ENCODE data around the gene CES4A. TPM values are rescaled to one million over a fixed set of nuclear protein-coding genes. Genes with fewer than 3 reads are reported as not detected.

Gene CES4A
- total RNA-seq, 1 experiment from 2014 or later = 1.9 TPM

DNA sequence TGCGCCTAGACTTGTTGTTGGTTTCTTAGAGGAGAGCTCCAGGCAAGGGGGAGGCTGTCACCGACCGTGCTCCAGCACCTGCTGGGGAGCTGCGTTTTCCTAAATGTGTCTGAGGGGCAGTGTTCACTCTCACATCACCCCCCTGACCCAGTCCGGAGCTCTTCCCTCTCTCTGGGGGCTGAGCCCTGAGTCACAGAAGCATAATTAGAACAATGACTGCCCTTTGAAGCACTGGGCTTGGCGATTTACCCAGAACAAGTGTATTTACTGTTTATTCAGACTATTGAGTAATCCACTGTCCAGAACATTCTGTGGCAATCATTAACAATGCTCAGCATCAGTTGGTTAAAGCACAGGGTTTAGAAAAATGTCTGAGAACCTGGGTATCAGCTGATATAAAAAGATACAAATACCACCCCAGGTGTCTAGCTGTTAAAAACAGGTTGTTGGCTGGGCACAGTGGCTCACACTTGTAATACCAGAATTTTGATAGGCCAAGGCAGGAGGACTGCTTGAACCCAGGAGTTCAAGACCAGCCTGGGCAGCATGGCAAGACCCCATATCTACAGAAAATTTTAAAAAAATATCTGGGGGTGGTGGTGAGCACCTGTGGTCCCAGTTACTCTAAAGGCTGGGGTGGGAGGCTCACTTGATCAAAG is 8.1 kb downstream of the CES4A start:
- H2BK20ac ChIP-seq (ENCODE audit: low read depth, low read length, poor library complexity, severe bottlenecking) = no peak overlapping the region
- no peak for DNase-seq
- no peaks in the 10 kb centered on the region for H3K79me2 ChIP-seq (ENCODE audit: insufficient read depth, low read length)
- no peak overlapping the region for H2BK120ac ChIP-seq (ENCODE audit: low read depth, low read length, poor library complexity, severe bottlenecking)
- WGBS (ENCODE audit: extremely low coverage, insufficient read length, low lambda C conversion rate) = no CpG with 5 or more reads among the region's 6 CpGs
- TF ChIP-seq CTCF (conservative IDR thresholded peaks at IDR 0.05) = no peak
- no peaks in the 10 kb centered on the region for H3K79me1 ChIP-seq (ENCODE audit: insufficient read depth, low read depth, low read length, poor library complexity, severe bottlenecking)
- Mint-ChIP-seq H3K27me3 (ENCODE audit: low read depth) (peaks cover 44% of the 10 kb centered on the region), H3K4me3 (no peak overlapping the region), H3K27ac (peak overlapping the region in 1 of 3 experiments; percentile 35; a peak in 1 of 7 replicates), H3K9me3 (no peaks in the 10 kb centered on the region; a peak in 1 of 5 replicates), H3K4me1 (peaks cover 0 to 7% of the 10 kb centered on the region in 2 experiments; a peak in 2 of 4 replicates), H3K36me3 (ENCODE audit: insufficient read depth in 1 of 3, low read depth in 3 of 3) (no peaks in the 10 kb centered on the region)
- H3K9ac ChIP-seq (ENCODE audit: extremely low read depth, insufficient read length, low read length) = no peak overlapping the region
- no peak overlapping the region for H2BK15ac ChIP-seq (ENCODE audit: low read depth, low read length)
- H3K27me3 ChIP-seq (ENCODE audit: insufficient read depth, low read length) = peaks cover 9% of the 10 kb centered on the region; the same call in 1 of the 2 replicates
- H3K4me1 ChIP-seq (ENCODE audit: insufficient read depth, low read length) = no peaks in the 10 kb centered on the region
- no peak overlapping the region for H4K5ac ChIP-seq (ENCODE audit: insufficient read length, low read depth, low read length)
- no peak overlapping the region for H3K27ac ChIP-seq (ENCODE audit: insufficient read length, low read depth, low read length)
- H3K56ac ChIP-seq (ENCODE audit: insufficient read length, low read depth, low read length) = no peak overlapping the region
- H4K20me1 ChIP-seq (ENCODE audit: control insufficient read depth, insufficient read depth, insufficient read length) = no peaks in the 10 kb centered on the region
- no peak overlapping the region for H2BK5ac ChIP-seq (ENCODE audit: insufficient read length, low read length)
- no peak overlapping the region for H3K14ac ChIP-seq (ENCODE audit: insufficient read depth, low read length)
- H2AK5ac ChIP-seq (ENCODE audit: insufficient read length, low read length) = no peak overlapping the region
- H2BK12ac ChIP-seq (ENCODE audit: insufficient read length, low read depth, low read length) = no peak overlapping the region
- H4K91ac ChIP-seq (ENCODE audit: insufficient read length, low read depth, low read length) = no peak overlapping the region
- no peak overlapping the region for H3T11ph ChIP-seq (ENCODE audit: low read length)
- H4K8ac ChIP-seq (replicated peaks; ENCODE audit: insufficient read length, low read depth, low read length) = no peak overlapping the region
- no peak overlapping the region for H3K4ac ChIP-seq (ENCODE audit: low read depth, low read length)
- peaks cover 11% of the 10 kb centered on the region for H3K23me2 ChIP-seq (ENCODE audit: insufficient read length, low read depth, low read length, poor library complexity, severe bottlenecking)
- H2AFZ ChIP-seq (ENCODE audit: low read length) = no peak overlapping the region
- no peak overlapping the region for H3K4me2 ChIP-seq (ENCODE audit: insufficient read depth, insufficient read length, low read length)
- H3K18ac ChIP-seq (ENCODE audit: insufficient read length, low read depth, low read length) = no peak overlapping the region
- no peaks in the 10 kb centered on the region for H3K9me3 ChIP-seq (ENCODE audit: control insufficient read depth, low read depth, low read length)
- no peak overlapping the region for H3K23ac ChIP-seq (ENCODE audit: insufficient read length, low read depth, low read length)

Data from H9 (cell line).